Stimulated activated effector memory CD8-positive, alpha-beta T cell treated with anti-CD3 and anti-CD28 coated beads, Interleukin-12 subunit alpha, Interleukin-12 subunit beta, amount 100 ng/mL, for 72 hours (primary cell): ENCODE results near the gene RCHY1.
A peak's percentile ranks its signal among the peaks of the same experiment; 100 is the strongest.
"Not testable (repeated sequence)": the region's sequence is repeated elsewhere in the genome, so short reads cannot be mapped to it uniquely, and the experiment has no call there.

Experiments
- ATAC-seq: fragments of 150-1000 bp; cut with Tn5 transposase; 2 replicates; pipeline ENCODE4 v1.10.0; 2021
- DNase-seq, 2 donors: peaks; one replicate each; pipeline ENCODE4 v3.0.0; 2021 to 2022; ENCODE audit warnings: low spot score in 2 of 2
- H3K27ac Mint-ChIP-seq: one replicate; pipeline ENCODE4 v1.8.0; 2022; ENCODE audit warnings: mild to moderate bottlenecking, mixed read lengths
- H3K36me3 Mint-ChIP-seq: one replicate; pipeline ENCODE4 v1.8.0; 2022; ENCODE audit warnings: mild to moderate bottlenecking, mixed read lengths
- H3K4me1 Mint-ChIP-seq: one replicate; pipeline ENCODE4 v1.8.0; 2022; ENCODE audit warnings: mixed read lengths
- H3K4me3 Mint-ChIP-seq: one replicate; pipeline ENCODE4 v1.8.0; 2022; ENCODE audit warnings: mild to moderate bottlenecking, mixed read lengths
- H3K9me3 Mint-ChIP-seq: one replicate; pipeline ENCODE4 v1.8.0; 2022; ENCODE audit warnings: mixed read lengths

Gene RCHY1

DNA sequence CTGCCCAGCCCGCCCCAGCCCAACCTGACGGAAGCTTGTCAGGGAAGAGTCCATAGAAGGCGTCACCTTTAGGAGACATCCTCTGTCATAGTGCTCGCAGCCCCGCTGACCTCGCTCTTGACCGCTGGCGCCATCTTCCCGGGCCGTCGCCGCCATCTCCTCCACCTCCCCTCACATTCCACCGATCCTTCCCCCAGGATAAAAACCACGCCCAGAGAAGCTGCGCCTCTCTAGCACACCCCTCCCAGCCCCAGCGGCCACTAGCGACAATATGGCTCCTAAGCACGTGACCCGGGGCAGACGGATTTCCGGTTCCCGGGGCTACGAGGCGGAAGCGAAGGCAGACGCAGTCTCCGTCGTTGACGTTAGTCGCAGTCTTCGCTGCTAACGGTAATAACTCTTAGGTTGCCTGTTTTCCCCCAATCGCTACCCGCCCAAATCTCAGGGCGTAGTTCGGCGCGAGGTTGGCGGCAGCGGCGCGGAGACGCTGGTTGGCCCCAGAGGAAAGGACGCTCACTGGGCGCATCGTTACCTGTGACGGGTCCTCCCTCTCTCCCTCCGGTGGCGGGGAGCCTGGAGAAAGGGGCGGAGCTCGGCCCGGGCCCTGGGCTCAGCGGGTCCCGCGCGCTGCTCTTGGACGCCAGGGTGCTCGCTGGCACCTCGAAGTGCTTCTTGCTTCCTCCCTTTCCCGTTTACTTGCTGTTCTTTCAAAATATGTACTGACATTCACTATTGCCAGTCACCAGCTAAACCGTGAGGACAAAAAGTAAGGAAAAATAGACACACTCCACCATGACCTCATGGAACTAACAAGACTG, at the start of gene RCHY1, which contains the start of gene THAP6:
TSS of gene RCHY1 (minus strand) at position 273 of the 818 bp plus-strand sequence. CDS start at position 156, 117 bp downstream.
TSS of gene THAP6 (plus strand) at position 343 of the 818 bp plus-strand sequence. CDS start 980 bp downstream, outside the sequence.
- peak; percentile 95 for ATAC-seq
- no peak within 1 kb of the TSS for H3K27ac Mint-ChIP-seq
- peaks cover 54% of the 10 kb centered on the region for H3K36me3 Mint-ChIP-seq
- H3K4me1 Mint-ChIP-seq, result peaks cover 24% of the 10 kb centered on the region
- peak; percentile 81 to 97 for DNase-seq
- H3K4me3 Mint-ChIP-seq, result no peak within 1 kb of the TSS
- no peaks in the 10 kb centered on the region for H3K9me3 Mint-ChIP-seq

DNA sequence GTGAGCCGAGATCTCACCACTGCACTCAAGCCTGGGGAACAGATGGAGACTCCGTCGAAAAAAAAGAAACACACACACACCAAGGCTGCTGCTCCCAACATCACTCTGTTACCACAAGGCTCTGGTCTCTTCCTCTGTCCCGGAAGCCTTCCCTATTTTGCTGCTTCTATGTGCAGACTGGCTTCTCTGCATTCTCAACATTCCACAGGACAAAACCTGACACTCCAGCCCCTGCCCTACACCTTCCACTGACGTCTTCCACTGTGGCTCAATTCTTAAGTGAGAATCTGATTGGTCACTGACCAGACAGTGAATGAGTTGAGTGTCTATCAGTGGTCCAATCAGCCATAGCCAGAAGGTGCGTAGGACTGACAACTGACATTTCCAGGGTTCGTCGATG, 47.6 kb upstream of the RCHY1 start:
- ATAC-seq (no peak), DNase-seq (no peak)
- peaks cover 5% of the 10 kb centered on the region for H3K36me3 Mint-ChIP-seq
- H3K4me1 Mint-ChIP-seq, result peaks cover 24% of the 10 kb centered on the region
- H3K4me3 Mint-ChIP-seq, result no peak overlapping the region
- H3K9me3 Mint-ChIP-seq, result no peaks in the 10 kb centered on the region
- no peak overlapping the region for H3K27ac Mint-ChIP-seq

DNA sequence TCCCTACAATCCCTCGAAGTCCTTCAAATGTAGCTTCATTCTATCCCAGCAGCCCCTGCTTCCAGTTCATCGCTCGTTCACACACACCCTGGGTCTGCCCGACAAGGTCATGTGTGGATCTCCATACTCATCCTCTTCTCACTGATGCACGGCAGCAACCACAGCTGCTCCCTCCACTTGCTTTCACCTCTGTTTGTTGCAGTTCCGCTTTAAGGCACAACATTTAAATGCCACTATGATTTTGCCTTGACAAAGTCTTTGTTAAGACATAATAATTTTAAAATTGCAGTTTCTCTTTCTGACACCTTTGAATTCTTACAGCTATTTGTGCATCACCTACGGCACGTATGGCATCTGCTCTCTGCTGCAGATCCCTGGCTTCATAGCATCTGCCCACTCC, 43.5 kb upstream of the RCHY1 start:
- DNase-seq (no peak), ATAC-seq (no peak)
- Mint-ChIP-seq H3K27ac (no peak overlapping the region), H3K4me1 (peaks cover 24% of the 10 kb centered on the region), H3K4me3 (no peak overlapping the region), H3K9me3 (no peaks in the 10 kb centered on the region), H3K36me3 (peaks cover 5% of the 10 kb centered on the region)

DNA sequence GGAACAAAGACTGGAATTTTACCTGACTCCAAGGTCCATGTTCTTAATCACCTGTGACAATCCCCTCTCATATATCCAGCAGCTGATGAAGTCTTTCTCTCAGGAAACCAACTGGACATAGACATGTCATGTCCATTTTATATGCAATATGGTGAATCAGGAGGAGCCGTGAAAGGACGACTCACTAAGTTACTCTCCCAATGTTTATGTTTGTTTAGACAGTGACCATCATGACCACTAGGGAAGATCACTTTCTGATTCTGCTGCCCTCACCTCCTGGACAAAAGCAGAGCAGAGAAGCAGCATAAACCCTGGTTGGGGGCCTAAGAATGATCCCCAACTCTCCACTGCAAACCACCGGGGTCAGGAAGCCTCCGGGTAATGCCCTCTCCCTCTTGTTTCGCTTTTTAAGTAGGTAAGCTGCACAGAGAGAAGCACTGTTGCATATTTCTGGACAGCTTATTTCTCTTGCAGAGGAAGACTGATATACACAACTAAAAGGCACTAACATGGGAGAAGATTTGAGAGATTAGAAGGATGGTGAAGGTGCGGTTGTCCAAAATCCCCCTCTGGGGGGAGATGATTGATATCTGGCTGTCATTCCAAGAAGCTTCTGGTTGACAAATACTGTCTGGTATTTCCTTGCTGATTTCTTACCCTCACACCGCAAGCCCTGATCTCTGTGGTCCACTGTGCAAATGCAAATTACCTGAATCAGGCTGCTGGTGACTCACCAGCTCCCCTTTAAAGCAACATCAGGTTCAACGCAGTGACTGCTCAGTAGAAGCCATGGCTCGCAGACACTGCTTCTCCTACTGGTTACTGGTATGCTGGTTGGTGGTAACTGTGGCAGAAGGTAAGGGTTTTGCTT, 41.3 kb upstream of the RCHY1 start, which contains the start of gene ODAPH:
TSS of gene ODAPH (plus strand) at position 773 of the 871 bp plus-strand sequence. CDS start at position 790, 17 bp downstream.
- Mint-ChIP-seq H3K4me1 (peaks cover 18% of the 10 kb centered on the region), H3K27ac (no peak within 1 kb of the TSS), H3K4me3 (peak within 1 kb of the TSS; percentile 39), H3K9me3 (no peaks in the 10 kb centered on the region), H3K36me3 (no peaks in the 10 kb centered on the region)
- ATAC-seq, result peak; percentile 99
- DNase-seq, result peak; percentile 15 to 74

DNA sequence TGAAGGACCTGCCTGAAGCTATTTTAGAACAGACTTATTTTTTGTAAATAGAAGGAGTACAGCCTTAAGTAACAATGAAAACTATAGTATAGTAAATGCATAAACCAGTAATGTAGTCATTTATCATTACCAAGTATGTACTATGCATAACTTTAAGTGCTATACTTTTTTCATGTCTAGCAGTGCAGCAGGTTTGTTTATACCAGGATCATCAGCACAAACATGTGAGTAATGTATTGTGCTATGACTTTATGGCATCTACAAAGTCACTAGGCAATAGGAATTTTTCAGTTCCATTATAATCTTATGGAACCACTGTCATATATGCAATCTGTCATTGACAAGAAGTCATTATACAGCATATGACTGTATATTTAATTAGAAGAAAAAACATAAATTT, 38.2 kb upstream of the RCHY1 start:
- no peaks in the 10 kb centered on the region for H3K9me3 Mint-ChIP-seq
- DNase-seq (no peak), ATAC-seq (no peak)
- H3K4me3 Mint-ChIP-seq, result no peak overlapping the region
- H3K27ac Mint-ChIP-seq, result no peak overlapping the region
- no peaks in the 10 kb centered on the region for H3K36me3 Mint-ChIP-seq
- peaks cover 19% of the 10 kb centered on the region for H3K4me1 Mint-ChIP-seq

DNA sequence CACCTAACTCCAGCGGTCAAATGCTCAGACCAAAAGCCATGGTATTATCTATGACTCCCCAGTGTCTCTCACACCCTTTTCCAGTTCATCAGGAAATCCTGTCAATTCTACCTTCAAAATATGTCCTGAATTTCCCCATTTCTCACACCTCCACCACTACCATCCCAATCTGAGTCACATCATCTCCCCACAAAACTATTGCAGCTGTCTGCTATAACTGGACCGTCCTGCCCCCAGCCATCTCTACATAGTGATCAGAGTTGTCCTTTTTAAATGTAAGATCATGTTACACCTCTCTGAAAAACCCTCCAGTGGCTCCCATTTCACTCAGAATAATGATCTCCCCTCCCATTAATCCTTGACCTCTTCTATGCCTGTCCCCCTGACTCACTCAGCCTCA, 34.8 kb upstream of the RCHY1 start:
- Mint-ChIP-seq H3K4me1 (peaks cover 6% of the 10 kb centered on the region), H3K4me3 (no peak overlapping the region), H3K27ac (no peak overlapping the region), H3K9me3 (no peaks in the 10 kb centered on the region), H3K36me3 (peaks cover 8% of the 10 kb centered on the region)
- DNase-seq (no peak), ATAC-seq (peak; percentile 37)

DNA sequence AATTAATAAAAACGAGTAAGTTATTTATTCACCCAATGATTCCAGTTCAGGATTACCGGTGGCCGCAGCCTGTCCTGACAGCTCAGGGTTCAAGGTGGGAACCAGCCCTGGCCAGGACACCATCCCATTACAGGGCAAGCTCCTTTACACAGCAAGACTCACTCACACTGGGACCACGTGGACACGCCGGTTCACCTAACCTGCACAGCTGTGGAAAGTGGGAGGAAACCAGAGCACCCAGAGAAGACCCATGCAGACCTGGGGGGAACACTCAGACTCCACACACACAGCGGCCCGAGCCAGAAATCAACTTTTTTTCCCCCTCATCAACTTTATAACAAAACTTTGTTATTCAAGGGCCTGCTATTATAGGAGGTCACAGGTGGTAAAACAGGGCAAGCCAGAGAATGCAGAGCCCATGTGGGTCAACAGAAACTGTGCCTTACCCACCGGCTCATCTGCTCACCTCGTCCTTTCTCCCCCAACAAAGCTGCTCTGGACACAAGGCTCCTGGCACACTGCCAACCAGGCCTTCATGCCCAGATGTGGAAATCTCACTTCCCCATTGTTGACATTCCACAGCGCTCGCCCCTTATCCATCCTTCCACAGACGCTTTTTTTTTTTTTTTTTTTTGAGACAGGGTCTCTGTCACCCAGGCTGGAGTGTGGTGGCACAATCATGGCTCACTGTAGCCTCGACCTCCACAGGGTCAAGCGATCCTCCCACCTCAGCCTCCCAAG, 33.6 kb upstream of the RCHY1 start:
- Mint-ChIP-seq H3K4me1 (peaks cover 7% of the 10 kb centered on the region), H3K9me3 (no peaks in the 10 kb centered on the region), H3K36me3 (peaks cover 8% of the 10 kb centered on the region), H3K4me3 (no peak overlapping the region), H3K27ac (no peak overlapping the region)
- DNase-seq (no peak), ATAC-seq (no peak)

DNA sequence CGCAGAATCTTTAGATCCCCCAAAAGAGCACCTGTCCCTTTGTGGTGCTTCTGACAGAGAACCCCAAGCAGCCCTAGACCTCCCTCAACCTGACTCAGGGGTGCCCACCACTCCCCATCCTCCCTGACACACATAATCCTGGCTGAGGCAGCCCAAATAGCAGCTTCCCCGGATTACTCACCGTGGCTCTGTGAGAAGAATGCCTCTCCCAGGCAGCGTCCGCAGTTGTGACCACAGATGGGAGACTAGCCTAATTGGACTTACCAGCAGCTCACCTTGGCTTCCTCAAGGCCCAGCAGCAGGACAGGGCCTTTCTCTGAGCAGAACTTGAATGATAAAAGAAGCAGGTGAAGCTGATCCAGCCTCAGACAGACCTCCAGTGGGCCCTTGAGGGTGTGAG, 31.3 kb upstream of the RCHY1 start:
- Mint-ChIP-seq H3K4me1 (peaks cover 12% of the 10 kb centered on the region), H3K27ac (peak overlapping the region; percentile 43), H3K9me3 (no peaks in the 10 kb centered on the region), H3K36me3 (peaks cover 8% of the 10 kb centered on the region), H3K4me3 (no peak overlapping the region)
- ATAC-seq (no peak), DNase-seq (no peak)

DNA sequence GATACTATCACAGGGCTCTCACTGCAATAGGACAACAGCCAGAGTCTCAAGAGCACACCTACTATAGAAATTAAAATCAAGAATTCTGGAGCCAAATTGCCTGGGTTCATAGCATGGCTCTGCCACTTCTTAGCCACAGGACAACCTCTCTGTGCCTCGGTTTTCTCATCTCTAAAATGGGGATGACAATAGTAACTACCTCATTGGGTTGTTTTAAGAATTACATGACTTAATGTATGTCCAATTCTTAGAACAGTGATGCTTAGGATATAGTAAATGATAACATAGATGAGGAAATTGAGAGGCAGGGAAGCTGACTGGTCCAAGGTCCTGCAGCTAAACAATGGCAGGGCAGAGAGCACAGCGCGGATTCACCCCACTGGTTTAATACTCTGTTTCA, 30.7 kb upstream of the RCHY1 start:
- no peak for DNase-seq
- Mint-ChIP-seq H3K9me3 (no peaks in the 10 kb centered on the region), H3K4me3 (no peak overlapping the region), H3K4me1 (peaks cover 12% of the 10 kb centered on the region), H3K36me3 (peaks cover 8% of the 10 kb centered on the region), H3K27ac (no peak overlapping the region)
- ATAC-seq, result no peak

DNA sequence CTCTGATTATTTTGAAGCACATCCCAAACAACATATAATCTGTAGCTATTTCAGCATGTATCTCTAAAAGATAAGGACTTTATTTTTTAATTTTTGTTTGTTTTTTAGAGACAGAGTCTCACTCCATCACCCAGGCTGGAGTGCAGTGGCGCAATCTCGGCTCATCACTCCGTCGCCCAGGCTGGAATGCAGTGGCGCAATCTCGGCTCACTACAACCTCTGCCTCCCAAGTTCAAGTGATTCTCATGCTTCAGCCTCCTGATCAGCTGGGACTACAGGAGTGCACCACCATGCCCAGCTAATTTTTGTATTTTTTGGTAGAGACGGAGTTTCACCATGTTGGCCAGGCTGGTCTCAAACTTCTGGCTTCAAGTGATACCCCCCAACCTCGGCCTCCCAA, 30.0 kb upstream of the RCHY1 start:
- ATAC-seq, result not testable (repeated sequence)

DNA sequence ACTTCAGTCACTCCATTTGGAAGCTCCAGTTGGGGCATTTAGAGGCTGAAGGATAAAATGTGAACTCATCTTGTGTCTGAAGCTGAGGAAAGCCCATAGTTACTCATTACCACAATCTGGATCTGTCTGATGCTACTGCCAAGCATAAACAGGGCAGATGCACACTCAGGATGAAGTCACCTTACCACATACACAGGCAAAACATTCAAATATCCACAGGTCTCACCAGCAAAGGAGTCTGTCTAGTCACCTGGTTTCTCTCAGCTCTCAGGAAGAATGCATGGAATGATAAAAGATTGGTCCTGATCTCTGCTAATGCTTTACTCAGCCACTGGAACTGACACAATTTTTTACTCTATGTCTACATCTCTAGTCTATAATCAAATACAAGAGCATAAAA, 28.6 kb upstream of the RCHY1 start:
- ATAC-seq, result peak; percentile 97
- Mint-ChIP-seq H3K4me3 (no peak overlapping the region), H3K36me3 (peaks cover 8% of the 10 kb centered on the region), H3K4me1 (peaks cover 5% of the 10 kb centered on the region), H3K9me3 (no peaks in the 10 kb centered on the region), H3K27ac (peak overlapping the region; percentile 48)
- DNase-seq, result no peak

More for the DNA sequence above, 30.0 kb upstream of the RCHY1 start:
- not testable (repeated sequence) for H3K4me3 Mint-ChIP-seq, DNase-seq, H3K36me3 Mint-ChIP-seq, H3K9me3 Mint-ChIP-seq
- Mint-ChIP-seq H3K4me1 (peaks cover 10% of the 10 kb centered on the region), H3K27ac (peak overlapping the region; percentile 15)

DNA sequence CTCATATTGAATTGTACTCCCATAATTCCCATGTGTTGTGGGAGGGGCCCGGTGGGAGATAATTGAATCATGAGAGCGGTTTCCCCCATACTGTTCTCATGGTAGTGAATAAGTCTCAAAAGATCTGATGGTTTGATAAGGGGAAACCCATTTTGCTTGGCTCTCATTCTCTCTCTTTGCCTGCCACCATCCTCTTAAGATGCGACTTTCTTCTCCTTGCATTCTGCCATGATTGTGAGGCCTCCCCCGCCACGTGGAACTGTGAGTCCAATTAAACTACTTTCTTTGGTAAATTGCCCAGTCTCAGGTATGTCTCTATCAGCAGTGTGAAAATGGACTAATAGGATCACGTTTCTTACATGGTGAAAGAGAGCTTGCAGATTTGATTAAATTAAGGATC, 23.1 kb upstream of the RCHY1 start:
- not testable (repeated sequence) for H3K36me3 Mint-ChIP-seq, H3K9me3 Mint-ChIP-seq, H3K4me1 Mint-ChIP-seq, DNase-seq, H3K27ac Mint-ChIP-seq, ATAC-seq, H3K4me3 Mint-ChIP-seq

DNA sequence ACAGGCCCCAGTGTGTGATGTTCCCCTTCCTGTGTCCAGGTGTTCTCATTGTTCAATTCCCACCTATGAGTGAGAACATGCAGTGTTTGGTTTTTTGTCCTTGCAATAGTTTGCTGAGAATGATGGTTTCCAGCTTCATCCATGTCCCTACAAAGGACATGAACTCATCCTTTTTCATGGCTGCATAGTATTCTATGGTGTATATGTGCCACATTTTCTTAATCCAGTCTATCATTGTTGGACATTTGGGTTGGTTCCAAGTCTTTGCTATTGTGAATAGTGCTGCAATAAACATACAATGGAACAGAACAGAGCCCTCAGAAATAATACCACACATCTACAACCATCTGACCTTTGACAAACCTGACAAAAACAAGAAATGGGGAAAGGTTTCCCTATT, 19.7 kb upstream of the RCHY1 start:
- H3K27ac Mint-ChIP-seq, DNase-seq, H3K4me3 Mint-ChIP-seq, ATAC-seq, H3K4me1 Mint-ChIP-seq: not testable (repeated sequence)
- Mint-ChIP-seq H3K9me3 (peaks cover 10% of the 10 kb centered on the region), H3K36me3 (peaks cover 16% of the 10 kb centered on the region)

DNA sequence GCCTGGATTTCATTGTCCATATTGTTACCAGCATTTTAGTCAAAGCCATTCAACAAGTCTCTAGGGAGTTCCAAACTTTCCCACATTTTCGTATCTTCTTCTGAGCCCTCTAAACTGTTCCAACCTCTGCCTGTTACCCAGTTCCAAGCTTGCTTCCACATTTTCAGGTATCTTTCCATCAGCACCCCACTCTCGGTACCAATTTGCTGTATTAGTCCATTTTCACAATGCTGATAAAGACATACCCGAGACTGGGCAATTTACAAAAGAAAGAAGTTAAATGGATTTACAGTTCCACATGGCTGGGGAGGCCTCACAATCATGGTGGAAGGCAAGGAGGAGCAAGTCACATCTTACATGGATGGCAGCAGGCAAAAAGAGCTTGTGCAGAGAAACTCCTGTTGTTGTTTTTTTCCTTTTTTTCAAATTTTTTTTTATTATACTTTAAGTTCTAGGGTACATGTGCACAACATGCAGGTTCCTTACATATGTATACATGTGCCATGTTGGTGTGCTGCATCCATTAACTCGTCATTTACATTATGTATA, 19.2 kb upstream of the RCHY1 start:
- not testable (repeated sequence) for ATAC-seq, H3K27ac Mint-ChIP-seq, H3K4me1 Mint-ChIP-seq, H3K4me3 Mint-ChIP-seq, DNase-seq
- Mint-ChIP-seq H3K9me3 (peaks cover 10% of the 10 kb centered on the region), H3K36me3 (peaks cover 21% of the 10 kb centered on the region)
